LHCN-M2 (cell line): ENCODE results near the gene BAZ1A. TPM values are rescaled to one million over a fixed set of nuclear protein-coding genes. Genes with fewer than 3 reads are reported as not detected.
"Not testable (repeated sequence)": the region's sequence is repeated elsewhere in the genome, so short reads cannot be mapped to it uniquely, and the experiment has no call there.

Experiments used
- DNase-seq: peaks from one replicate; pipeline ENCODE4 v3.0.0-alpha.2; 2012; ENCODE audit warnings: low read depth
- total RNA-seq: library from RNA; depleted of rRNA; stranded (reverse); fragments of >200 nt; gene quantifications from 2 replicates; pipeline ENCODE4 v1.2.3, GENCODE V29; 2014

The BAZ1A gene
- total RNA-seq, 1 experiment from 2014 or later = 39.4 TPM

GRCh38 chr14:34858765-34859164, 16.4 kb downstream of the BAZ1A start:
- DNase-seq = no peak

- DNase-seq = no peak
Observed at GRCh38 chr14:34857689-34858449, 17.3 kb downstream of the BAZ1A start.

GRCh38 chr14:34853041-34853440, 22.1 kb downstream of the BAZ1A start:
- DNase-seq = no peak

DNA sequence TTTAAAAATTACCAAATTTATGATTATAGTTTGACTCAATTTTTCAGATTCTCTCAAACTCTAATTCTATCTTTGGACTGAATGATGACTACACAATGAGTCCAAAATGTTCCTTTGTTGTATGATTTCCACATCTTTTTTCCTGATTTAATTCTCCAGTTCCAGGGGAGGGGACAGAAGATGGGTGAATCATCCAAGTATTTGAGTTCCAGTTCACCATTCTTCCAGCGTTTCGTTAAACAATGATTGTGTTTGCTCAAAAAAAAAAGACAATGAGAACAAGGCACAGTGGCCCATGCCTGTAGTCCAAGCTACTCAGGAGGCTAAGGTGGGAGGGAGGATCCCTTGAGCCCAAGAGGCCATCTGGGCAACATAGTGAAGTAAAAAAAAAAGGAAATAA, 23.8 kb downstream of the BAZ1A start:
- DNase-seq = peak; percentile 87

DNA sequence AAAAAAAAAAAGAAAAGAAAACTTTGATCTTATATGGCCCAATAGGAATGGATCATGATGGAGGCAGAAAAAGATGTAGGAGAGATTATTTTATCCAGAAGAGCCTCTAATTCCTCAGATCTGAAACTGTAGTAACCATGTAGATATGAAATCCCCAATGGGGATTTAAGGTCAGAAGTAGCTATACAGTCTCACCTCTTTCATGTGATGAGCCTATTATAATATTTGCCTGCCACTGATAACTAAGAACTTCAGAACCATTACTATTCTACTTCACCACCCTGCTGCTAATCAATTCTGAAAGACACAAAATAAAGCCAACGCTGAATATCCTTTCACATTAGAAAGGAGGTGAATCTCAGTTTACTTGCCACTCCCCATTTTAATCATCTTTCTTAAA, 29.3 kb downstream of the BAZ1A start:
- no peak for DNase-seq

DNA sequence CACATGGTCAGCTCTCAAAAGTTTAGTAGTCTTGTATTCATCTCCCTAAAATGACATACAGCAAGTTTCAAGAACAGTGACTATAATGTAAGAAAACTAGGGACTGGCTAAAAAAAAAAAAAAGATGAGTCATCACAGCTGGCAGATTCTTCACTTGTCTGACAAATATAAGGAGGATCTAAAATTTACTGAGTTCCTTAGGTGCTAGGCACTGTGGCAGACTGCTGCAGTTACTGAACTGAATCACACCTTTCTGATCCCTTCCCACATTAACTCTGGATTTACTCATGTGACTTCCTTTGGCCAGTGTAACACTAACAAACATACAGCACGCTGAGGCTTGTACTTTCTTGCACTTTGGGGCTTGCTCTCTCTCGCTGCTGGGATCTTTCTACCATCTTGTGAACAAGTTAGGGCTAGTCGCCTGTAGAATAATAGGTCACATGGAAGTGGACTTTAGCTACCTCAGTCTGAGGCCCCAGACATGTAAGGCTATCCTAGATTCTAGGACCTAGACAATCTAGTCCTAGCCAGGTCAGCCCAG, 32.1 kb downstream of the BAZ1A start:
- DNase-seq = peak; percentile 81

DNA sequence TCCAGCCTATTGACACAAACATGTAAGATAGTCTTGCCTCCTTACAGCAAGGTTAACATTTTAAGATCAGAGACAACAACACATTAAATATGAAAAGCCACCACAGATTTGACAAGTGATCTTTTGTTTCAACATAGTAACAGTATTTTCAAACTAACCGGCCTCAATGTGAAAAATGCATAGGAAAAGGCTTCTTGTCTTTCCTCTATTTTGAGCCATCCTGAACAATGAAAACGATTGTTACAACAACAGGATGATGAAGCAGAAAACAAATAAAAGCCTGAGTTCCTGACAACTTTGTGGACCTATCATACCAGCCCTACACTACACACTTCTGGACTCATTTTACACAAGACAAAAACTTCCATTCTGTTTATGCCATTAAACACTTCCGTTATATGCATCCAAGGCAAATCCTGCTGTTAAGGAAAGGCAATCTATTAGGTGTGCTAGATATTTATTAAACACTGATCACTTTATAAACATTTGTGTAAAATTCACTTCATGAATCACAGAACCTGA, 37.3 kb downstream of the BAZ1A start:
- no peak for DNase-seq

GRCh38 chr14:34835312-34835711, 39.8 kb downstream of the BAZ1A start:
- DNase-seq = no peak

DNA sequence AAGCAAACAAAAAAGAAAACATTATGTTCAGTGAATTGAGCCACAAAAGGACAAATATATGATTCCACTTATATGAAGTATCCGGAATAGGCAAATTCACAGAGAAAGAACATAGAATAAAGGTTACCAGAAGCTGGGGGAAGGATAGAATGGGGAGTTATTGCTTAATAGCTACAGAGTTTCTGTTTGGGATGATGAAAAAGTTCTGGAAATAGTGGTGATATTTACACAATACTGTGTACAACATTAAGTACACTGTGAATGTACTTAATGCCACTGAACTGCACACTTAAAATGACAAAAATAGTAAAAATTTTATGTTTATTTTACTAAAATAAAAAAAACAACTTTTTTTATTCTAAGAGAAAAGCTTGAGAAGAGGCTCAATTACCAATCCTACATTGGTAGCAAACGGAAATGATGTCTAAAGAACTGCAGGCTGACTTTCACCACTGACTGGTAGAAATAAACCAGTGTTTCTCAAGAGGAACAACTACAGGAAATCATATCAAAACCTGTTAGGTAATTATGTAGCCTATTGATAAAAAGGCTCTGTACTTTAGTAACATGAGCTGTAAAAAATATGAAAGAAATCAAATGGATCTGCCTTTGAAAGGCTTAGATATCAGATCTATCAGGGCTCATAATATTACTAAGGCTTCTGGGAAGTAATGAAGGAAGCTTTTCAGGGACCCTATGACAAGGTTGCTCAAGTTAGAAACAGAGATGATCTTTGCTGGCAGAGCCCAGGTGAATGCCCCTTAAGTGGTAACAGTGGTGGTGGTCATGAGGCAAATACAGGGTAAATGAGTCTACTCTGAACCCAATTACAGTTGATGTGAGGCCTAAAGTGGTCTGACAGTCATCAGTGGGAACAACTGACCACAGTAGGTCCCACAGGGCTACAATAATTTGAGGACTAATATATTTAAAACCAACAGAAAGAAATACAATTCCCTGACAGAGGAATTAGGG, 41.3 kb downstream of the BAZ1A start:
- no peak for DNase-seq

GRCh38 chr14:34826661-34827060, 48.5 kb downstream of the BAZ1A start:
- DNase-seq = peak; percentile 52

GRCh38 chr14:34824826-34825225, 50.3 kb downstream of the BAZ1A start:
- DNase-seq = no peak

DNA sequence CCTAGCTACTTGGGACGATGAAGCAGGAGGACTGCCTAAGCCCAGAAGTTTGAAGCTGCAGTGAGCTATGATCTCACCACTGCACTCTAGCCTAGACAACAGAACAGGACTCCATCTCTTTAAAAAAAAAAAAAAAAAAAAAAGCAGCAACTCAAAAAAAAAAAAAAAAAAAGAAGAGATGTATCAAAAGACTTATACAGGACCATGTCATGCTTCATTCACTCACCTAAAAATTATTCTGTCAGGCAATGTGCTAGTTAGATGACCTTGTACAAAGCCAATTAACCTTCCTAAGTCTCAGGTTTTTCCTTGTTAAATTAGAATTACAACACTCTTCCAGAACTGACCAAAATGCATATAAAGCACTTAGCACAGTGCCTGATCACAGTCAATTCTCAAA, 50.9 kb downstream of the BAZ1A start:
- DNase-seq = no peak

DNA sequence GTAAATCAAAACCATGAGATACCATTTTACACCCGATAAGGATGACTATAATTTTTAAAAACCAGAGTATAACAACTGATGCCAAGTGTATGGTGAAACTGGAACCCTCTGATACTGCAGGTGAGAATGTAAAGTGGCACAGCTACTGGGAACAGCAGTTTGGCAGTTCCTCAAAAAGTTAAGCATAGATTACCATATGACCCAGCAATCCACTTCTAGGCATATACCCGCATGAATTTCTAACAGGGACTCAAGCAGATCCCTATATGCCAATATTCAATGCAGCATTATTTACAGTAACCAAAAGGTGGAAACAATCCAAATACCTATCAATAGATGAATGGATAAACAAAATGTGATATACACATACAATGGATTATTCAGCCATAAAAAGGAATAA, 57.4 kb downstream of the BAZ1A start:
- DNase-seq = no peak

DNA sequence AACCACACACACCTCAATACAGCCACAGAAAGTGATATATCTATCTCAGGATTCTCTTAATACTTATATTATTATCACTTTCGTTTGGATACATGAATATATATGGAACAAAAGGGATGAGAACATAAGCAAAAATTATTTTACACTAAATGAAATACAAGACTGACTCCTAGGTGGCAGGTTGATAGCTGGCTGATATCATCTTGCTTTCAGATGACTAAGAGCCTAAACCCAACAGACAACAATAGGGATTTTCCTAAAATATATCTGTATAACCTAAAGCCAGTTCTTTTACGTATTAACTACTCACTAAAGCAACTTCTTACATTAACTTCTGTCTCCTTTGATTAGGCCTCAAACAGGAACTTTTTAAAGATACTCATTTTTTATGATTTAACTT, 65.1 kb downstream of the BAZ1A start:
- no peak for DNase-seq

DNA sequence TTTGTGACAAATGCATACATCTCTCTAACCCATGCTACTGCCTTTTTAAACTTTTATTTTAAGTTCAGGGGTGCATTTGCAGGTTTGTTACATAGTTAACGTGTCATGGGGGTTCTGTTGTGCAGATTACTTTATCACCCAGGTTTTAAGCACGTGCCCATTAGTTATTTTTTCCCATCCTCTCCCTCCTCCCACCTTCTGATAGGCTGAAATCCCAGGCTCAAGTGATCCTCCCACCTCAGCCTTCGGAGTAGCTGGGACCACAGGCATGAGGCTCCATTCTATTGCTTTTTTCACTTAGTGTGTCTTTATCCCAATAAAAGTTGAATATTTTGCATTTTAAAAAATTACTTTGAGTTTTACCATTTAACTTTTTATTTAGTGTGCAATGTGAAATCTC, 68.9 kb downstream of the BAZ1A start:
- DNase-seq = no peak

DNA sequence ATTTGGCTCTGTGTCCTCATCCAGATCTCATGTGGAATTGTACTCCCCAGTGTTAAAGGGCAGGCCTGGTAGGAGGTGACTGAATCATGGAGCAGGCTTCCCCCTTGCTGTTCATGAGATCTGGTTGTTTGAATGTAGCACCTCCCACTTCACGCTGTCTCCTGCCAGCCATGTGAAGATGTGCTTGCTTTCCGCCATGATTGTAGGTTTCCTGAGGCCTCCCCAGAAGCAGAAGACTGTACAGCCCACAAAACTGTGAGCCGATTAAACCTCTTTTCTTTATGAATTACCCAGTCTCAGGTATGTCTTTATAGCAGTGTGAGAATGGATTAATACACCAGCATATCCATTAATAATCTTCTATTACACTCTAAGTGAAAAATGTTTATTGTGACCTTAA, 70.2 kb downstream of the BAZ1A start:
- DNase-seq = no peak

DNA sequence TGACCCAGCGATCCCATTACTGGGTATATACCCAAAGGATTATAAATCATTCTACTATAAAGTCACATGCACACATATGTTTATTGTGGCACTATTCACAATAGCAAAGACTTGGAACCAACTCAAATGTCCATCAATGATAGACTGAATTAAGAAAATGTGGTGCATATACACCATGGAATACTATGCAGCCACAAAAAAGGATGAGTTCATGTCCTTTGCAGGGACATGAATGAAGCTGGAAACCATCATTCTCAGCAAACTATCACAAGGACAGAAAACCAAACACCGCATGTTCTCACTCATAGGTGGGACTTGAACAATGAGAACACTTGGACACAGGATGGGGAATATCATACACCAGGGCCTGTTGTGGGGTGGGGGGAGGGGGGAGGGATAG, 76.3 kb downstream of the BAZ1A start:
- DNase-seq = not testable (repeated sequence)

DNA sequence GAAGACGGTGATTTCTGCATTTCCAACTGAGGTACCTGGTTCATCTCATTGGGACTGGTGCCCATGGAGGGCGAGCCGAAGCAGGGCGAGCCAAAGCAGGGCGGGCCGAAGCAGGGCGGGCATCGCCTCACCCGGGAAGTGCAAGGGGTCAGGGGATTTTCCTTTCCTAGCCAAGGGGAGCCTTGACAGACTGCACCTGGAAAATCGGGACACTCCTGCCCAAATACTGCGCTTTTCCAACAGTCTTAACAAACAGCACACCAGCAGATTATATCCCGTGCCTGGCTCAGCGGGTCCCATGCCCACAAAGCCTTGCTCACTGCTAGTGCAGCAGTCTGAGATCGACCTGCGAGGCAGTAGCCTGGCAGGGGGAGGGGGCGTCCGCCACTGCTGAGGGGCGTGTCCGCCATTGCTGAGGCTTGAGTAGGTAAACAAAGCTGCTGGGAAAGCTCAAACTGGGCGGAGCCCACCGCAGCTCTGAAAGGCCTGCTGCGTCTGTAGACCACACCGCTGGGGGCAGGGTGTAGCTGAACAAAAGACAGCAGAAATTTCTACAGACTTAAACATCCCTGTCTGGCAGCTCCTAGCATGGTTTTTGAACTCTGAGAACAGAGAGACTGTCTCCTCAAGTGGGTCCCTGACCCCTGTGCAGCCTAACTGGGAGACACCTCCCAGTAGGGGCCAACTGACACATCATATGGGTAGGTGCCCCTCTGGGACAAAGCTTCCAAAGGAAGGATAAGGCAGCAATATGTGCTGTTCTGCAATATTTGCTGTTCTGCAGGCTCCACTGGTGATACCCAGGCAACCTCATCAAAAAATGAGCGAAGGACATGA, 77.2 kb downstream of the BAZ1A start:
- no peak for DNase-seq

DNA sequence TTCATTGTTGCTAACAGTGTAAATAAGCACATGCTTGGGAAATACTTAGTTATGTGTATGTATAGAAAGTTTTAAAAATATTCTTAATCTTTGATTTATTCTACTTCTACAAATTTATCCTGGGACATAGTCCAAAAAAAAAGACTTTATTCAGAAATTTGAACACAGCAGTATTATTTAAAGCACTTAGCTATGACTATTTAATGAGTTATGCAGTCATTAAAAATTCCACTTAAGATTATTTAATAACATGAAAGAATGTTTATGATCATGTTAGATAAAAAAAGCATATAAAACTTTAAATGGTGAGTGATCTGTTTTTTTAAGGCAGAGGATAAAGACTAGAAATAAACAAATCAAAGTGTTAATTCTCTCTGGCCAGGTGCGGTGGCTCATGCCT, 78.3 kb downstream of the BAZ1A start:
- no peak for DNase-seq

DNA sequence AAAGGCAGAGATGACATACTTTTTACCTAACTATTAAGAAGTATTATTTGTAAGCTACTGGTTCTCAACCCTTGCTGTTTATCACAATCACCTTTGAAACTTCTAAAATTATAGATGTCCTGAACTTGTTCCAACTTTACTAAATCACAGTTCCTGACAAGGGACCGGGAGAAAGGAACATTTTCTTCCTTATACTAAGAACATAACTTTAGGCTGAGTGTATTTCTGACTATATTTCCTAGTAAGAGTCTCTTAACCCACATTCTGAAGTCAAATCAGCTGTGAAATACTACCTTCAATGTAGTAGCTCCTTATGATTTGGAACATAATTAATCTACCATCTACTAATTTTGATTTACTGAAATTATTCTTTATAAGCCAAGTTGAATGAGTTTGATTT, 80.2 kb downstream of the BAZ1A start:
- DNase-seq = peak; percentile 10

GRCh38 chr14:34794217-34794616, 80.9 kb downstream of the BAZ1A start:
- DNase-seq = peak; percentile 9
